NB4 (cell line): ENCODE measurements around the gene GNB1L.

Experiments
- DNase-seq: peaks from one replicate; pipeline ENCODE4 v3.0.0; 2010; ENCODE audit warnings: low read depth
- H3K4me3 ChIP-seq: one replicate; pipeline ENCODE4 v1.5.1; 2011; ENCODE audit warnings: mild to moderate bottlenecking, low read depth, low read length, moderate library complexity
- CTCF ChIP-seq: IDR thresholded peaks from one replicate; pipeline ENCODE4 v1.5.1; 2012; ENCODE audit warnings: low read depth, low read length
- MAX ChIP-seq: IDR thresholded peaks from 2 replicates; pipeline ENCODE4 v1.6.1; 2011; ENCODE audit warnings: low read depth, low read length
- MYC ChIP-seq: IDR thresholded peaks from 2 replicates; pipeline ENCODE4 v1.6.1; 2011; ENCODE audit warnings: low read depth, low read length
- POLR2A ChIP-seq: IDR thresholded peaks from 2 replicates; pipeline ENCODE4 v1.6.1; 2011; ENCODE audit warnings: mild to moderate bottlenecking; ENCODE audit not compliant: insufficient read length; ENCODE audit errors: extremely low read depth

The GNB1L gene

GRCh38 chr22:19875061-19875530 lies 20.4 kb upstream of the GNB1L start:
- no peak overlapping the region for H3K4me3 ChIP-seq
- DNase-seq = no peak
- TF ChIP-seq POLR2A (no peak), MAX (no peak), CTCF (no peak), MYC (no peak)

GRCh38 chr22:19874307-19875060 lies 19.8 kb upstream of the GNB1L start:
- no peak overlapping the region for H3K4me3 ChIP-seq
- no peak for DNase-seq
- TF ChIP-seq MAX = no peak
- no peak for TF ChIP-seq POLR2A
- TF ChIP-seq CTCF = no peak
- no peak for TF ChIP-seq MYC

GRCh38 chr22:19873960-19874306 lies 19.3 kb upstream of the GNB1L start:
- DNase-seq = no peak
- no peak for TF ChIP-seq POLR2A
- no peak for TF ChIP-seq CTCF
- no peak for TF ChIP-seq MYC
- TF ChIP-seq MAX = no peak
- H3K4me3 ChIP-seq = no peak overlapping the region

GRCh38 chr22:19873138-19873959 lies 18.7 kb upstream of the GNB1L start:
- no peak for DNase-seq
- no peak for TF ChIP-seq CTCF
- no peak for TF ChIP-seq POLR2A
- TF ChIP-seq MYC = no peak
- TF ChIP-seq MAX = no peak

GRCh38 chr22:19872779-19873137 lies 18.1 kb upstream of the GNB1L start:
- no peak for DNase-seq
- TF ChIP-seq MYC (no peak), MAX (no peak), POLR2A (no peak), CTCF (no peak)
- no peak overlapping the region for H3K4me3 ChIP-seq

More at GRCh38 chr22:19873138-19873959, 18.7 kb upstream of the GNB1L start:
- H3K4me3 ChIP-seq = no peak overlapping the region
